ENCODE results near the gene PCID2.

PCID2 gene

GRCh38 chr13:113184568-113185440 lies 23.7 kb downstream of the PCID2 start:
- no peak overlapping the region for H3K27ac ChIP-seq
- TF ChIP-seq CTCF (conservative IDR thresholded peaks at IDR 0.05) = no peak
- no peak for TF ChIP-seq ZFX (IDR thresholded peaks at IDR 0.05)

GRCh38 chr13:113183450-113184129 lies 24.9 kb downstream of the PCID2 start:
- TF ChIP-seq CTCF (conservative IDR thresholded peaks at IDR 0.05) (no peak), ZFX (IDR thresholded peaks at IDR 0.05) (no peak)
- H3K27ac ChIP-seq = no peak overlapping the region

DNA sequence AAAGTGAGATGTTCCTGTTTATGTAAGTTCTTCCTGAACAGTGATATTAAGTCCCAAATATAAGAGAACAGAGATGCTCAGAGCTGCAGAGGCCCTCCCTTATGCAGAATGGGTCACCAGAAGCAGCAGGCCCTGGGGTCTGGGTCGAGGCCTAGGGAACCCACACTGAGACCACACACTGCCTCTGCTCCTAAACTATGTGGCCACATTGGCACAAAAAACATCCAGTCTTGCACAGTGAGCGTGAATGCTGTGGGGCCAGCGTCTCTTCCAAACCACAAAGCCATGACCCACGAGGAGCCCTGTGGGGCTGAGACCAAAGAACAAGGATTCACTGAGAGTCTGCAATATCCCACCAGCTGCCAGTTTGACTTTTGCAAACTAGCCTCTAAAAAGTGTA lies 26.4 kb downstream of the PCID2 start:
- TF ChIP-seq CTCF (conservative IDR thresholded peaks at IDR 0.05) (no peak), ZFX (IDR thresholded peaks at IDR 0.05) (no peak)

DNA sequence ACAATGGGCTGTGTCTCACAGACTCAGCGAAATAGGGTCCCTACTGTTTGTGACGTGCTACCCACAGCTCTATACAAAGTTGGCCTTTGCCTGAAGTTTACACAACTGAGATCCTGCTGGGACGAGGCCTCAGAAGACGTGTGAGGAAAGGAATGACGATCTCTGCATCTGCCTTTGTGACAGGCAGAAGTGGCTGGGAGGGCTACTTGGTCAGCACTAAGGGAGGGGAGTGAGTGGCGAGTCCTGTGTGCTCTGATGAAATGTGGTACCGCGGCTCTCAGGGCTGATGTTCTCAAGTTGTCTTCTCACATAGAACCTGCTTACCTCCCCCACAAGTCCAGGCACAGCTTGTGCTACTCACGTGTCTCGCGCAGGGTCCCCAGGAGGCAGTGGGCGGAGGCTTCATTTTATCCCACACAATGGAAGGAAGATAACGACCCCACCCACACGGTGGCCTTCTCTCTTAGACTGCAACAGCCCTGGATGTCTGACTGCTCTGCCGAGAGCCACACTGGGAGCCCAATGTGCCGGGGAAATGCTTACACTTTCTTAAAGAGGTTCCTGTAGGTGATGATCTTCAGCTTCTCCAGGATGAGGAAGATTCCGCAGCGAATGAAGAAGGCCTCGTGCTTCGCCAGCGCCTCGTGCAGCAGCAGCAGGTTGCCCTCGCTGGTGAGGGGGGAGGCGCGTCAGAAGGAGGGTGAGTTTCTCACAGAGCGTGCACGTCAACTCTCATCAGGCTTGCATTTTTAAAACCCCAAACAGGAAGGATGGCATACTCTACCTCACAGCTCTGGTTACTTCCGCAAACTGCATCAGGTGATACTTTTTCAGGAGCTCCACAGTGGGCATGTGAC lies 28.9 kb downstream of the PCID2 start:
- H3K27ac ChIP-seq = no peak overlapping the region
- TF ChIP-seq CTCF (conservative IDR thresholded peaks at IDR 0.05) = no peak
- TF ChIP-seq ZFX (IDR thresholded peaks at IDR 0.05) = no peak

More for the DNA sequence above, 26.4 kb downstream of the PCID2 start:
- no peak overlapping the region for H3K27ac ChIP-seq

GRCh38 chr13:113178896-113179167 lies 29.6 kb downstream of the PCID2 start:
- no peak overlapping the region for H3K27ac ChIP-seq
- TF ChIP-seq CTCF (conservative IDR thresholded peaks at IDR 0.05) = no peak
- TF ChIP-seq ZFX (IDR thresholded peaks at IDR 0.05) = no peak

GRCh38 chr13:113178070-113178895 lies 30.2 kb downstream of the PCID2 start:
- TF ChIP-seq ZFX (IDR thresholded peaks at IDR 0.05) = no peak
- no peak for TF ChIP-seq CTCF (conservative IDR thresholded peaks at IDR 0.05)

More at GRCh38 chr13:113178070-113178895, 30.2 kb downstream of the PCID2 start:
- no peak overlapping the region for H3K27ac ChIP-seq
